ENCODE data around the gene DUOX2.
A peak's percentile ranks its signal among the peaks of the same experiment; 100 is the strongest.
"Not testable (repeated sequence)": the region's sequence is repeated elsewhere in the genome, so short reads cannot be mapped to it uniquely, and the experiment has no call there.

The DUOX2 gene

DNA sequence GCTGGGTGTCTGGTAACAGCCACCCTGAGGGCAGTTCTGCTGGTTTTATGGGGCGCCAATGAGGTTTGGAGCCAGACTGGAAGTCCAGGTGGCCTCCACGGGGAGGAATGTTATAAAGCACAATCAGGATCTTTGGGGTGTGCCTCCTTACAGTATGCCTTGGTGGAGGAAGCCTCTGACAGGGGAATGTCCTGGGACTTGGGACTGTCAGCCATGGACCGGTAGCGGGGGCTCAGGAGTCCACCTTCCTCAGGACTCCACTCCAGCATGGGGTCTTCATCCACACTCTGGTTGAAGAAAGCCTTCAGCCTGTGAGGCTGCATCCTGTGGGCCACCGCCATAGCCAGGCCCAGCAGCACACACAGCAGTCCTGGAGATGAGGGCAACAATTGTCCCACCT is 5.0 kb upstream of the DUOX2 start:
- no peak for DNase-seq (ENCODE audit: low spot score)

DNA sequence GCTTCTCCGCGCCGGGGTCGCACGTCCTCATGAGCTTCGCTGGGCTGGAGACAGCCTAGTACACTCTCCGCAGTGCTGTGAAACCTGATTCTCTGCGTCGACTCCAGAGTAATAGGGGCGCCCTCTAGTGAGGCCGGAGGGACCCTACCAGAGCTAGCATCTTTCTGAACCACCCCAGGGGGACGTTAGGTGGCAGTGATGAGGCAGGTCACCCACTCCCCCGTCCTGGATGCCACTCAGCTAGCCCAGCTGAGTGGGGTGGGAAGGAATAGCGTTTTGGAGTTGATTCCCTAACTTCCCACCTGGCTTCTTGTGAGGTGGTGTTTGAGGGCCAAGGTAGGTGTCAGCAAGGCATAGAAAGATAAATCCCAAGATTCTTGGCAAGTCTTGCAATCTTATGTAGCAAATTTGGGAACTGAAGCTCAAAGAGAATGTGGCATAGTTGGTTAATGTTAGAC is 4.2 kb upstream of the DUOX2 start:
- peak; percentile 95 for DNase-seq (ENCODE audit: low spot score)

DNA sequence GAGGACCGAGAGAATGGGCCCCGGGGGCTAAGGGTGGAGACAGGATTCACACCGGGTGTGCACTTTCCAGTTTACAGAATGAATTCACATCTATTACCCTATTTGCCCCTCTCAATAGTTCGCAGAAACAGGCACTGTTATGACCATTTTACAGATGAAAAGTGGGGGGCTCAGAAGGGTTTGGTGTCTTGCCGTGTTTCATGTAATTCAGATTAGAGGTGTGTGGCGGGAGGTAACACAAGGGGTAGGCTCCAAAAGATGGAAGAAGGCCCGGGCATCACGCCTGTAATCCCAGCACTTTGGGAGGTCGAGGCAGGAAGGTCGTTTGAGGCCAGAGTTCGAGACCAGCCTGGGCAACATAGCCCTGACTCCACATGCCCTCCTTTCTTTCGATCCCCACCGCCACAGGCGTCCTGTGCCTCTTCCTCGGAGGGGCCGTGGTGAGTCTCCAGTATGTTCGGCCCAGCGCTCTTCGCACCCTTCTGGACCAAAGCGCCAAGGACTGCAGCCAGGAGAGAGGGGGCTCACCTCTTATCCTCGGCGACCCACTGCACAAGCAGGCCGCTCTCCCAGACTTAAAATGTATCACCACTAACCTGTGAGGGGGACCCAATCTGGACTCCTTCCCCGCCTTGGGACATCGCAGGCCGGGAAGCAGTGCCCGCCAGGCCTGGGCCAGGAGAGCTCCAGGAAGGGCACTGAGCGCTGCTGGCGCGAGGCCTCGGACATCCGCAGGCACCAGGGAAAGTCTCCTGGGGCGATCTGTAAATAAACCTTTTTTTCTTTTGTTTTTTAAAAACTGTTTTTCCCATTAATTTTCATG is 3.5 kb upstream of the DUOX2 start:
- no peak for DNase-seq (ENCODE audit: low spot score)

DNA sequence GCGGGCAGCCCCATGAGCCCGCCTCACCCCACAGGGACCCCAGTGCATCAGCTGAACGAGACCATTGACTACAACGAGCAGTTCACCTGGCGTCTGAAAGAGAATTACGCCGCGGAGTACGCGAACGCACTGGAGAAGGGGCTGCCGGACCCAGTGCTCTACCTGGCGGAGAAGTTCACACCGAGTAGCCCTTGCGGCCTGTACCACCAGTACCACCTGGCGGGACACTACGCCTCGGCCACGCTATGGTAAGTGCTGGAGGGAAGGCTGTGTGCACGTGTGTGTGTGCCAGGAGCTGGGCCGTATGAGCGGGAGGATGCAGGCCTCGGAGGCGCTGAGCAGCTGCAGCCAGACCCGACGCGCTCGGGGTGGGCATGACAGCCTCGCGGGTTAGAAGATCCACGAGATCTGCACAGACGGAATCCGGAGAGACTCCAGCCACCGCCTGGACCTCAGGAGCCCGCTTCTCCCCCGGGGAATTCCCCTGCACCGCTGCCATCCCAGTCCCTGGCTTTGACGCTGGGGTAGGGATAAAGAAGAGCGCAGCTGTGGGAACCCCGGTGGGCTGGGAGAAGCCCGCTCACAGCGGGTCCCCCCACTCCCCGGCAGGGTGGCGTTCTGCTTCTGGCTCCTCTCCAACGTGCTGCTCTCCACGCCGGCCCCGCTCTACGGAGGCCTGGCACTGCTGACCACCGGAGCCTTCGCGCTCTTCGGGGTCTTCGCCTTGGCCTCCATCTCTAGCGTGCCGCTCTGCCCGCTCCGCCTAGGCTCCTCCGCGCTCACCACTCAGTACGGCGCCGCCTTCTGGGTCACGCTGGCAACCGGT is 2.7 kb upstream of the DUOX2 start:
- no peak for DNase-seq (ENCODE audit: low spot score)

- DNase-seq (ENCODE audit: low spot score) = no peak
Measured at GRCh38 chr15:45116006-45116481, 2.1 kb upstream of the DUOX2 start.

DNA sequence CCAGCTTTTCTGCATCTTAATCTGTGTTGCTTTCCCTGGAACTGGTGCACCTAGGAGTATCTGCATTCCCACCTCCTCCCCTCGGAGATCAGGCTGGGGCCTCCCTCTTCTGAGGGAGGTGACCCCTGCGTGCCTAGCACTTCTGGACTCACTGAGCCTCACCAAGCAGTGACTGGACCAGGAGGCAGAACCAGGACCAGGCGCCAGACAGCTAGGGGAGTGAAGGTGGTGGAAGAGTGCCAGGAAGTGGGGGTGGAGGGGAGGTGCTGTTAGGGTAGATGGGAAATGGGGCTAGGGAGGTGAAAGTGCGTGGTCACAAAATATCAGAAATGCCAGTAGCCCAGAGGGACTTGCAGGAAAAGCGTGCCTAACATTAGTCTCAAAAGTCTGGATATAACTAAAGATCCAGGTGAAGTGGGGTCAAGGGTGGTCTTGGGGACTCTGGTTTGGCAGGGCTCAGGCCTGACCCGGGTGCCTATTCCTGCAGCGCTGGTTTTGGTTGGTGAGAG is 1.4 kb upstream of the DUOX2 start:
- no peak for DNase-seq (ENCODE audit: low spot score)

GRCh38 chr15:45114751-45115085 is 746 bp upstream of the DUOX2 start:
- DNase-seq (ENCODE audit: low spot score) = no peak

DNA sequence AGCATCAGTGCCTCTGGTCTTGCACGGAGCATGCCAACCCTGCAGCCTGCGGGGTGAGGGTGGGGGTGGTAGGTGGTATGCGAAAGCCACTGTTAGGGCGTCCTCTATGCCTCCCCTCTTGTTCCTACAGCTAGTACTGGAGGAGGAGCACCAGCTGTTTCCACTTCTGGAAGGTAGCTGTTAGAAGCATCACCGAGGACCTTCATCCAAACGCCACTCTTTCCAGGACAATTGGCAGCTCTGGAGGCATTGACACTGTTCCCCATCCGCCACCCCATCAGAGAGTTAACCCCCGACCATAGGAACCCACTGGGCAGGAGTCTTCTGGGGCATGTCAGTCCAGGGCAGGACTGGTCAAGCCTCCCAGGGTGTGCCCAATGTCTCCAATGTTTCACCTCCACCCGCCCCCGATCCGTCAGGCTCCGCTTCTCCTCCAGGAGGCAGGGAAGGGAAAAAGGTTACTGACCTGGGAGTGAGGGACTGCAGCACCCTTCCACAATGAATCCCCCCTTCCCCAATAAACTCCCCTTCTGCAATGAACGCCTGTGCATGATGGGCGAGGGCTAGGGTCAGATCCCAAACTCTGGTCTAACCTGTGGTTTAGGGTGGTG is 487 bp downstream of the DUOX2 start:
- no peak for DNase-seq (ENCODE audit: low spot score)

- no peak for DNase-seq (ENCODE audit: low spot score)
Measured at GRCh38 chr15:45112591-45113379, 1.2 kb downstream of the DUOX2 start.

GRCh38 chr15:45112143-45112590 is 1.8 kb downstream of the DUOX2 start:
- no peak for DNase-seq (ENCODE audit: low spot score)

DNA sequence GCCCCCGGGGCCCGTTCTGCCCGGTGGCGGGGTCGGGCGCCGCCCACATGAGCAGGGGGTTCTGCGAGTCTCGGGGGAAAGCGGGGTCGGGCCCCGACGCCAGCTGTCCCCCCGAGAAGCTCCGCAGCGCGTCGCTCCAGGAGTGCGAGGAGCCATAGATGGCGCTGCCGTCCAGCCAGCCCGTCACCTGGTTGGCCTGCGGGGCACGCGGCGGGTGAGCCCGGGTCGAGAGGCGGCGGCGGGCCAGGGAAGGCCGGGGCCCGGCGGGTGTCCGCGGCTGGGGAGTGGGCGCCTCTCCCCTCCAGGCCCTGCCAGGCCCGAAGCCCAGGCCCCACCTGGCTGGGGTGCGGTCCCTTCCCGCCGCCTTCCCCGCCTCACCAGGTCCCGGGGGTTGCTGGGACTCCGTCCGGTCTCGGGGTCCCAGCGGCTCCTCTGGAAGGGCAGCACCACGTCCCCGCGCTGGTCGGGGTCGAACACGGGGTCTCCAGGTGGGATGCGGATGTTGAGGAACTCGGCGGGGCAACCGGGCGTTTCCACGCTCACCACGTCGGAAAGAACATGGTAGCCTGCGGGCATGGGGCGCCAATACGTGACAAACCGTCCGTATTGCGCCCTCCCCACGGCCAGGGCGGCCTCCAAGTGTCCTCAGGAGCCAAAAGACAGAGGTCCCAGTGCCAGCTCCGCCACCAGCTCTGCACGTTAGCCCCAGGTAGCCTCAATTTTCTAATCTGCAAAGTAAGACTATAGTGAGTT is 2.4 kb downstream of the DUOX2 start:
- no peak for DNase-seq (ENCODE audit: low spot score)

DNA sequence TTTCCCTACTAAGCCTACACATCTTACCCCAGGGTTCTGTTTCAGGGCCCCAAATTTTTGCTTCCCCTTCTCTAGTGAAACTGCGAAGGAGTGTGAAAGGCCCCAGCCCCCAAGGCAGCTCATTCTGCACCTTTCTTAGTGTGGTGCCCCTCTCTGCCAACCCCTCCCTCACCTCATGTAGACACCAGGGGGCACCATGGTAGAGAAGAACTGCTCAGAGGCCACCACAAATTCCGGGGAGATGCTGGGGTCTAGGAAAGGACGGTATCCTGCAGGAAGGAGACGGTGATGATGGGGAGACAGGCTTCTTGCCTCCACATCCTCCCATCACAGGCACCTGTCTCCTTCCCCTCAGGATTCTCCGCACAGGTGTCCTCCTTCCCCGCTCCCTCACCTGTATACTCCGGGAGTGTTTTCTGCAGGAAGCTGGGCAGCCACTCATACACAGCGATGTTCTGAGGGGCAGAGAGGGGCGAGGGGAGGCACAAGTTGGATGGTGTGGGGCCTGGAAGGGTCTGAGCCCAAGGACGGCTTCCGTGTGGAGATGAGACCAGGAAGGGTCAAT is 3.6 kb downstream of the DUOX2 start:
- no peak for DNase-seq (ENCODE audit: low spot score)

- DNase-seq (ENCODE audit: low spot score) = no peak
Measured at GRCh38 chr15:45107941-45108630, 5.9 kb downstream of the DUOX2 start.

DNA sequence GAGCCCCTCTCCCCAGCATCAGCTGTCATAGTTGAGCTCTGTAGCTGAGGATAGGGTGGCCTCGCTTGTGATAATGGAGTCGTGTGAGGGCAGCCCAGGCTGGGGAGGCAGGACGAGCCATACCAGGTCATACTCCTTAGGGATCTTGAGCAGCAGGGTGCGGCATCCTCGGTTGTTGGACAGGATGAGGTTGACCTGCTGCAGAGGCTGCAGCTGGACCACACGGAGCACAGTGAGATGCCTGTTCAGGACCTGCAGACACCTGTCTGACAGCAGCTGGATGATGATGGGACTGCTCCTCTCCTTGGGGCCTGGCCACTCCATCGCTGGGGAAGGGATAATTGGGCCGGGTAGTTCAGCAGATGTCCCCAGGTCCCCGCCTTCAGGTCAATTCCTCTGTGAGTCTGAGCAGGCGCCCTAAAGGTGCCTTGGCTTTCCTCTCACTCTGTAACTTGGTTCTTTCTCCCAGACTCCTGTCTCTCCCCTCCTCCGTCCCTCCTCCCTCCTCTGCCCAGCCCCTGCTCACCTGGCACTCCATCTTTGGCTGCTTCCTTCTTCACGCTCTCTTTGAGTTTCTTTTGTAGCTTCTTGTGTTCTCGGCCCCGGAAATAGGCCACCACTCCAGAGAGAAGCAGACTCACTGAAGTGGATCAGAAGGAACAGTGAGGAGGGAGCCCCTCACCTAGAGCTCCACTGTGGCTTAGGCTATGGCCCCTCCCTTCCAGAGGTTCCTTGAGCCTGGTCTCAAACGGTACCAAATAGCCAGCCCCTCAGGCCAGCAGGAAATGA is 7.8 kb downstream of the DUOX2 start:
- no peak for DNase-seq (ENCODE audit: low spot score)

DNA sequence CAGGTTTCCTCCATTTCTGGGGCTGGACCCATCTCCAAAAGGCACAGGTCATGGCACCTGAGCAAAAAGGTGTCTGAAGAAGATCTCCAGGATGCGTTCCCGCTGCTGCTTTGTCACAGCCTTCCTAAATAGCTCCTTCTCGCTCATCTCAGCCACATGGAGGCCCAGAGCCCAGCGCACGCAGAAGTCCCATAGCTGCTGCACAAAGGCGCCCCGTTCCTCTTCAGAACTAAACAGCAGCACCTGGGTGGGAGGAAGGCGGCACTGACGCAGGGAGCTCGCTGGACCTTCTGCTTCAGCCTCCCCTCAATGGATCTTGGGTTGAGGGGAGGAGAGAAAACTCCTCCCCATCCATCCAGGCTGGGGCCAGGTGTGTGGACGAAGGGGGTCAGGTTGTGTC is 8.4 kb downstream of the DUOX2 start:
- no peak for DNase-seq (ENCODE audit: low spot score)

- DNase-seq (ENCODE audit: low spot score) = not testable (repeated sequence)
Measured at GRCh38 chr15:45104170-45104569, 9.8 kb downstream of the DUOX2 start.

- no peak for DNase-seq (ENCODE audit: low spot score)
Measured at GRCh38 chr15:45102226-45102625, 11.7 kb downstream of the DUOX2 start.

DNA sequence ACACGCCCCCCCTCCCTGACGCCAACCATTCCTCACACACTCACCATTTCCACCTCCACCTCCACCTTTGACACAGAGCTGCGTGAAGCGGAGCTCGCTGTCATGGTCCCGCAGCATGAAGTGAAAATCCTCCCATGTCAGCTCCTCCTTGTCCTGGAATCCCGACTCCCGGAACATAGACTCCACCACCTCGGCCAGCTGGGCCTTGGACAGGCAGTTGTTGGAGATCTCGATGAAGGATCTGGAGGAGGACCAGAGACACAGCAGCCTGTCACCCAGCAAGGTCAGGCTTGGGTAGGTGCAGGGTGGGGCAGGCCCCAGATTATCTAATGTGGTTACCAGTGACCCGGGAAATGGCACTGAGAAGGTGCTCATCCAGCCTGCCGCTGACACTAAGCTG is 12.2 kb downstream of the DUOX2 start:
- DNase-seq (ENCODE audit: low spot score) = no peak

Data from cerebellar cortex (tissue), 1 donor.